GM12878 (cell line): ENCODE results near the gene ACKR1. TPM values are rescaled to one million over a fixed set of nuclear protein-coding genes. Genes with fewer than 3 reads are reported as not detected.

Experiments used
- ATAC-seq: fragments of 200-7000 bp; cut with Tn5 transposase; 3 replicates; pipeline ENCODE4 v1.9.1; 2020; ENCODE audit warnings: mild to moderate bottlenecking, moderate library complexity
- BruUV-seq: library from RNA; stranded (reverse); fragments of 400-500 nt; replicated peaks from 2 replicates; lab custom pipeline; 2021; lab: Mats Ljungman, UMichigan
- CTCF ChIA-PET: fragments of 300-600 bp; sonication (Branson Sonifier 250); formaldehyde crosslinking; extraction: SDS; loops from one replicate; lab custom pipeline; 2021; ENCODE audit warnings: inconsistent platforms; lab: Yijun Ruan, JAX
- POLR2A ChIA-PET: fragments of 350-600 bp; formaldehyde crosslinking; extraction: SDS; loops from one replicate; lab custom pipeline; 2021; ENCODE audit warnings: inconsistent platforms; lab: Charles Lee
- RAD21 ChIA-PET: fragments of 300-600 bp; sonication (Branson Sonifier 250); formaldehyde crosslinking; loops from one replicate; lab custom pipeline; 2023; ENCODE audit warnings: antibody characterized with exemption; ENCODE audit not compliant: unreplicated experiment; lab: Charles Lee
- SMC1A ChIA-PET: fragments of 300-600 bp; sonication (Branson Sonifier 250); formaldehyde crosslinking; loops from one replicate; lab custom pipeline; 2023; ENCODE audit not compliant: unreplicated experiment, uncharacterized antibody; lab: Charles Lee
- DNase-seq: peaks from one replicate; pipeline ENCODE4 v3.0.0-alpha.2; 2011; ENCODE audit warnings: low read depth, low spot score
- FAIRE-seq: peaks from 3 replicates; lab custom pipeline; 2011; peaks lifted over from hg19 to GRCh38; lab: Jason Lieb, UNC
- H2AFZ ChIP-seq: 2 replicates; pipeline ENCODE4 v1.6.0; 2011; ENCODE audit warnings: low read depth, low read length, control low read depth; ENCODE audit not compliant: control insufficient read depth
- H3K27ac ChIP-seq: 2 replicates; pipeline ENCODE4 v1.5.1; 2011; ENCODE audit warnings: control low read depth; ENCODE audit not compliant: control insufficient read depth, insufficient read depth
- H3K27me3 ChIP-seq, 2 experiments: replicated peaks in 1 of 2; 2 replicates each; pipeline versions ENCODE4 v1.6.0 to v1.6.1; 2011; ENCODE audit warnings: low read length in 1 of 2; ENCODE audit not compliant: control insufficient read depth in 2 of 2, insufficient read depth in 2 of 2
- H3K36me3 ChIP-seq, 2 experiments: 2 replicates each; pipeline ENCODE4 v1.5.1; 2011; ENCODE audit warnings: low read length in 1 of 2; ENCODE audit not compliant: control insufficient read depth in 2 of 2, insufficient read depth in 2 of 2
- H3K4me1 ChIP-seq: 2 replicates; pipeline ENCODE4 v1.6.1; 2011; ENCODE audit warnings: mild to moderate bottlenecking, low read length, moderate library complexity, mixed read lengths; ENCODE audit not compliant: control insufficient read depth, insufficient read depth
- H3K4me2 ChIP-seq: 2 replicates; pipeline ENCODE4 v1.6.0; 2011; ENCODE audit warnings: control low read depth; ENCODE audit not compliant: control insufficient read depth, insufficient read depth
- H3K4me3 ChIP-seq: fragments of 200-600 bp; sonication (generic); 2 replicates; pipeline ENCODE4 v1.5.1; 2016
- H3K79me2 ChIP-seq: 2 replicates; pipeline ENCODE4 v1.6.0; 2011; ENCODE audit warnings: low read length; ENCODE audit not compliant: control insufficient read depth, insufficient read depth
- H3K9ac ChIP-seq: 2 replicates; pipeline ENCODE4 v1.8.0; 2011; ENCODE audit warnings: low read length, control low read depth, mixed read lengths; ENCODE audit not compliant: control insufficient read depth, insufficient read depth
- H3K9me3 ChIP-seq: replicated peaks from 3 replicates; pipeline ENCODE4 v1.5.1; 2011; ENCODE audit warnings: mild to moderate bottlenecking, low read length; ENCODE audit not compliant: control insufficient read depth, insufficient read depth
- H4K20me1 ChIP-seq: 2 replicates; pipeline ENCODE4 v1.6.0; 2011; ENCODE audit not compliant: control insufficient read depth, insufficient read depth
- CBX3 ChIP-seq: fragments of 200-600 bp; sonication (generic); IDR thresholded peaks from 2 replicates; pipeline ENCODE4 v1.6.1; 2016; ENCODE audit warnings: low read depth, borderline replicate concordance
- NFIC ChIP-seq: IDR thresholded peaks from 2 replicates; pipeline ENCODE4 v1.6.1; 2012; ENCODE audit warnings: low read depth, mild to moderate bottlenecking, inconsistent platforms, low read length, moderate library complexity
- NFYB ChIP-seq: IDR thresholded peaks from 2 replicates; pipeline ENCODE4 v1.6.1; 2011; ENCODE audit warnings: low read depth, mild to moderate bottlenecking, low read length, improper control_type of control experiment, moderate library complexity; ENCODE audit not compliant: insufficient read depth
- ZNF207 ChIP-seq: fragments of 450-650 bp; IDR thresholded peaks from 2 replicates; pipeline ENCODE4 v1.6.1; 2014; ENCODE audit warnings: antibody characterized with exemption, mild to moderate bottlenecking, borderline replicate concordance
- WGBS: methylation state at CpG from one replicate; pipeline ENCODE4 v1.1.6; 2016; ENCODE audit warnings: low lambda C conversion rate; ENCODE audit not compliant: insufficient replicate concordance, insufficient coverage; ENCODE audit errors: missing lambda C conversion rate; 5-methylcytosine and 5-hydroxymethylcytosine counted together
- in situ Hi-C: fragments of 300-500 bp; cut with MboI; formaldehyde crosslinking; loops from 9 replicates; pipeline ENCODE4 v1.14.3; 2018; ENCODE audit warnings: mixed read lengths
- intact Hi-C: fragments of 100-400 bp; cut with micrococcal nuclease; formaldehyde crosslinking; loops from one replicate; pipeline ENCODE4 v1.14.2; 2022; ENCODE audit not compliant: unreplicated experiment
- polyA plus RNA-seq, 11 experiments: library from polyadenylated mRNA; depleted of rRNA in 4 of 11; unstranded in 6 of 11; stranded (reverse) in 5 of 11; fragments of >200 nt; fragmentation: Nextera tagmentation in 4 of 11; fragmentation: Illumina TruSeq in 1 of 11; extraction: Ambion mirVana in 4 of 11; extraction: Trizol in 1 of 11; gene quantifications; 1 replicate in 1 of 11; 2 replicates in 10 of 11; pipeline versions ENCODE4 v1.2.1 to v1.2.3, GENCODE V29; 2011 to 2016; ENCODE audit warnings: inconsistent platforms in 2 of 11, missing spikeins in 2 of 11, low read depth in 1 of 11
- total RNA-seq, 4 experiments: library from RNA; depleted of rRNA in 3 of 4; stranded (reverse); fragments of >200 nt in 3 of 4; fragmentation: Illumina TruSeq in 1 of 4; extraction: Trizol in 1 of 4; gene quantifications; 2 replicates each; pipeline versions ENCODE4 v1.2.1 to v1.2.3, GENCODE V29; 2013 to 2021

Gene ACKR1
- total and polyA plus RNA-seq, 10 of the 15 experiments (the other 5 are each of a cell fraction or from before 2014, with no cell fraction given): 0.06 to 1.8 (median 0.38) TPM; not detected in 1

DNA sequence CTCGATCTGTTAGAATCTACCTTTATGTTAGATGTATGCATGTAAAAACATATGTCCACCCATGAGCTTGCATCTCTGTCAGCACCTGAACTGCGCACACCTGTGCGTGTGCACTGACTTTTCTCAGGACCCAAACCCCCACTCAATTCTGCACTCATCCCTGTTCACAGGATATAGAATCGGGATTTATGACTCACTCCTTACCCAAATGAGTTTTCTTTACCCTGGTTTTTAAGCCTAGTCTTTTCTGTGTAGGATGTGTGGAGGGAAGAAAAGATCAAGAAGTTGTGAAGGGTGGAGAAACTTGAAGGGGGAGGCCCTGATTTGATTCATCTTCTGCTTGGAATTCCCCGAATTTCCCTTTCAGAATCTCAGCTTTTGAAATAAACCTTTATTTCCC lies 2.4 kb downstream of the ACKR1 start:
- Histone ChIP-seq H3K4me3 (peak overlapping the region; percentile 40; the same call in 1 of the 2 replicates), H3K9me3 (no peaks in the 10 kb centered on the region), H3K4me2 (peak overlapping the region; percentile 48), H4K20me1 (no peaks in the 10 kb centered on the region), H3K27ac (peak overlapping the region; percentile 55; the same call in 1 of the 2 replicates), H3K4me1 (peaks cover 12% of the 10 kb centered on the region; the same call in 1 of the 2 replicates), H2AFZ (no peak overlapping the region), H3K27me3 (0 out of 4 replicates have a peak, but pooled peaks cover 0 to 2% of the 10 kb centered on the region in 2 experiments), H3K9ac (no peak overlapping the region), H3K79me2 (no peaks in the 10 kb centered on the region), H3K36me3 (no peaks in the 10 kb centered on the region)
- in situ Hi-C loops: no loop called here
- no peak for DNase-seq
- 0 out of 2 replicates have a peak, but pooled peaks have one; percentile 25 for TF ChIP-seq NFIC
- no peak for TF ChIP-seq CBX3
- no peak for ATAC-seq
- 46% methylated on average over 5 of the region's 5 CpGs for WGBS
- SMC1A ChIA-PET: interaction anchor here (0.6 to 1.1 kb wide), 2 partner anchors 19 to 825 kb away, joined by 3 read pairs; no protein-coding TSS in a partner anchor
- CTCF ChIA-PET: interaction anchor here (0.6 to 11.1 kb wide), 8 partner anchors 7 to 685 kb away, joined by 3 to 236 read pairs (median 20); no protein-coding TSS in a partner anchor
- no TSS peak for BruUV-seq
- no peak for FAIRE-seq
- POLR2A ChIA-PET: no interaction called here
- intact Hi-C loops: no loop called here
- RAD21 ChIA-PET: no interaction called here

DNA sequence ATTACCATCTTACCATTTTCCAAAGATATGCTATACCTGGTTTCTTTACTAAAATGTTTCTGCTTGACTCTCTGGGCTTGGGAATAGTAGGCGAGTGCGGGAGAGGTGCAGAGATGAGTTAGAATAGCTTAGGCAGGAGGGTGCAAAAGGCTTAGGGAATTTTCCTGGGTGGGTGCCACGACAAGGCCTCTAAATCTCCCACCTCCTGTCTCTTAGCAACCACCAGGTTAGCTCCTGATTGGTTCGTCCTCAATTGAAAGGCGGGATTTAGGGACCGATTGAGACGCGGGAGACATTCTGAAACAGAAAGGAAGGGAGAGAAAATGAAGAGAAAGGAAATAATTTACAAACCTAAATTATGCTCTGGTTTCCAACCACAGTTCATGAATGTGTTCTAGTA lies 3.1 kb downstream of the ACKR1 start:
- TF ChIP-seq ZNF207 (no peak), NFYB (0 out of 2 replicates have a peak, but pooled peaks have one; percentile 21)
- CTCF ChIA-PET: interaction anchor here (0.6 to 11.1 kb wide), 9 partner anchors 12 to 800 kb away, joined by 3 to 236 read pairs (median 5); no protein-coding TSS in a partner anchor
- WGBS: 64% methylated on average over 8 of the region's 8 CpGs
- DNase-seq (no peak), ATAC-seq (peak; percentile 21; the same call in 1 of the 3 replicates), FAIRE-seq (no peak)
- intact Hi-C loops (no loop called here), in situ Hi-C loops (no loop called here)
- Histone ChIP-seq H3K36me3 (no peaks in the 10 kb centered on the region), H3K27me3 (0 out of 4 replicates have a peak, but pooled peaks cover 0 to 2% of the 10 kb centered on the region in 2 experiments), H3K4me3 (peak overlapping the region; percentile 40; the same call in 1 of the 2 replicates), H3K9ac (no peak overlapping the region), H3K27ac (peak overlapping the region; percentile 55), H4K20me1 (no peaks in the 10 kb centered on the region), H3K9me3 (no peaks in the 10 kb centered on the region), H3K79me2 (no peaks in the 10 kb centered on the region), H3K4me1 (peaks cover 12% of the 10 kb centered on the region; the same call in 1 of the 2 replicates), H3K4me2 (peak overlapping the region; percentile 48; the same call in 1 of the 2 replicates), H2AFZ (no peak overlapping the region)
- RAD21 ChIA-PET: interaction anchor here (1.0 to 1.3 kb wide), 2 partner anchors 10 to 922 kb away, joined by 3 to 4 read pairs; no protein-coding TSS in a partner anchor
- POLR2A ChIA-PET: no interaction called here
- SMC1A ChIA-PET: interaction anchor here (0.6 to 4.2 kb wide), 6 partner anchors 16 to 677 kb away, joined by 3 to 37 read pairs (median 3); no protein-coding TSS in a partner anchor
- no TSS peak for BruUV-seq
